ENCODE measurements around the gene KRTAP10-8.
A peak's percentile ranks its signal among the peaks of the same experiment; 100 is the strongest.
"Not testable (repeated sequence)": the region's sequence is repeated elsewhere in the genome, so short reads cannot be mapped to it uniquely, and the experiment has no call there.

Gene KRTAP10-8

DNA sequence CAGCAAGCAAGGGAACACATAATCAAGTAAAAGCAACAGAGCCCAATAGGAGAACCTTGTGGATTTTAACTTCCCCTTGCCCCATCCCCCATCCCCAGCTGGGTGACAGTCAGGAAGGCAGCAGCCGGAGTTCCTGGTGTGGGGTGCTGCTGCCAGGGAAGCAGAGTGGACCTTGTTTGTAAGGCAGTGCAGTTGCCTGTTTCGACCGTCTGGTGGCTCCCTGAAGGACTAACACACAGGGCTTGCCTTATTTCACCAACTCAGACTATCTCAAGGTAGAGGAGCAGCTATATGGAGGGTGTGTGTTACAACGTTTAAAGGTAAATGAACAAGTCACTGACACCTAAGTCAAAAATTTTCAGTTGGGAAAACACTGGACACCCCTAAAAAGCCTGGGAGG lies 6.6 kb downstream of the KRTAP10-8 start:
- no peak for DNase-seq (ENCODE audit: low read depth in 2 of 2)

DNA sequence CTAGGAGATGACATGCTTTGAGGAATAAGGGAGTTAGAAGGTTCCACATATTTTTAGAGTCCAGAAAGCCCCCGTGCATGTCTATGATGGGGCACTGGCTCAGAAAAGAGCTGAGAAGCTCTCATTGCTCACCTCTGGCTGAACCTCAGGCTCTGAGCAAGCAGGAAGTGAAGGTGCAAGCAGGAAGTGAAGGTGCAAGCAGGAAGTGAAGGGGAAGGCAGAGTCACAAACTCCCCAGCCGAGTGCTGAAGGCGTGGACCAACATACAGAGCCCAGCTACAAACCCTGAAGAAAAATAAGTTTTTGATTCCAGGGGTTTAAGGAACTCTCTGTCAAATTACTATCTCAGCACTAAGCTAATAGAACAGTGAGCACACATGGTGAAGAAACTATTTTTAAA lies 7.0 kb downstream of the KRTAP10-8 start:
- DNase-seq (ENCODE audit: low read depth in 2 of 2): peak; percentile 30 to 57

DNA sequence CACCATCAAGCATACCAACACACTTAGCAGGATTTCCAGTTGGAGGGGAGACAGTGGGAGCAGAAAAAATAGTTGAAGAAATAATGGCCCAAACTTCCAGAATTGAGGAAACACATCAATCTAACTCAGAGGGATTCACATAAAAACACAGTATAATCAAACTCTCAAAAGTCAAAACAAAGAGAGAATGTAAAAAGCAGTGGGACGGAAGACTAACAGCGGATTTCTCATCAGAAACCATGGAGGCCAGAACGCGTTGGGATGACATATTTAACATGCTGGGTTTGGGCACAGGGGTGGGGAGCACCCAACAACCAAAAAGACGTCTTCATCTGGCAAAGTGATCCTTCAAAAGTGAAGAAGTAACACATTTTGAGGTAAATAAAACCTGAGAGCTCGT lies 8.0 kb downstream of the KRTAP10-8 start:
- DNase-seq (ENCODE audit: low read depth in 2 of 2): no peak

DNA sequence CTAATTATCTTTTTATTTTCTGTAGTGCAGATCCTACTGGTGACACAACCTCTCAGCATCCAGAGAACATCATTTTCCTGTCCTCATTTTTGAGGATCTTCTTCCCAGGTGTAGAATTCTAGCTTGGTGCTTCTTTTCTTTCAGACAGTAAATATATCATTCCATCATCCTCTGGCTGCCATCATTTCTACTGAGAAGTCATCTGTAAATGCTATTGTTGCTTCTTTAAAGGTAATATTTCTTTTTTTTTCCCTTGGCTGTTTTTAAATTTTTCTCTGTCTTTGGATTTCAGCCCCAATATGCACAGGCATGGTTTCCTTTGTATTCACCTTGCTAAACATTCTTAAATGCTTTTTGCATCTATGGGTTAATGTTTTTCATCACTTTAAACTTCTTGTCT lies 11.7 kb downstream of the KRTAP10-8 start:
- DNase-seq (ENCODE audit: low read depth in 2 of 2): no peak

DNA sequence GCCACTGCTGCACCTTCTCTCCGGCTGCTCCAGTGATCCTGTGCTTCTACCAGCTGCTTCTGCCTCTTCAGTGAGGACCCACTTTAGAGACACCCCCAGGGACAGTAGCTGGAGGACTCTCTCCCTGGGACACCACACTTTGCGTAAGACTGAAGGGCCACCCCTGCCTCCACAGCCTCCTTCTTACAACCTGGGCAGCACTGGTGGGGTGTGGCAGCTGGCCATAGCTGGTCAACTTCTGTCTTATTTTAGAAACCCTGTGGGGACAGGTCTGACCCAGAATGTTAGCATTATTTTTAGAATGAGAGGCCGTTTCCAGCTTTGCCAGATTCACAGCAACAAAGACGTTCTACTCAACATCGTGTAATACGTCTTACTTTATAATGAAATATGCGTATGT lies 13.9 kb downstream of the KRTAP10-8 start:
- no peak for DNase-seq (ENCODE audit: low read depth in 2 of 2)

DNA sequence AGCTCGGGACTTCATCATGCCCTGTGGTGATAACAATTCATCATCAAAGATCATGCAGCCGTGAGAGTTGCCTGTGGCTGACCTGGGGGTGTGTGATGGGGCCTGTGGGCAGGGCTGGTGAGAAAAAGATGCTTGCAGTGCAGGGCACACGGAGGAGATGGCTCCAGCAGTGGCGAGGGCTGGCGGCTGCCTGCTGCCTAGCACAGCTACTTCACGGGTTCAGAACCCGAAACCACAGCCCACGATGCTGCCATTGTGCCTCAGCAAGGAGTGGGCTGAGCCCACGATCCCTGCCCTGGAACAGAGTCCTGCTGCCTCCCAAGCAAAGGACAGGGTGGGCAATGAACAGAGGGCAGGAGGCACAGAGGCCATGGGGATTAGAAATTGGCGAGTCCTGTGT lies 14.4 kb downstream of the KRTAP10-8 start:
- no peak for DNase-seq (ENCODE audit: low read depth in 2 of 2)

DNA sequence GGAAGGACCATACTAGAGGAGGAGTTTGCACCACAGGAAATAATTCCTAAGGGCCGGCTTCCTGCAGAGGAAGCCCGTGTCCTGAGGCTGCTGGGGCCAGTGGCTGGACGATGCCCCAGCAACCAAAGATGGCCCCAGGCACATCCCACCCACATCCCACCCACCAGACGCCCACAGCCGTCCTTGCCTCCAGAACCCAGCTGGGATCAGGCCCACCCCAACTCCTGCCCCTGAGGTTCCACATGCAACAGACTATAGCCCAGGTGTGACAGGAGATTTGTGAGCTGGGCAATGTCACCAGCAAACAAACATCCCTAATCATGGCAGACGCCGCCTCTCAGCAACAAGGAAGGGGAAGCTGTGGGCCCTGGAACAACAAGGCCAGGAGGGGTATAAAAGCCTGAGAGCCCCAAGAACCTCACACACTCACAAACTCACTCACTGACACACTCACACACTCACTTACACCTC lies 14.8 kb downstream of the KRTAP10-8 start, which contains the start of gene KRTAP10-9:
KRTAP10-9 (plus strand) TSS at position 421 of the 471 bp plus-strand sequence. CDS start 79 bp downstream, outside the sequence.
- no peak for DNase-seq (ENCODE audit: low read depth in 2 of 2)

DNA sequence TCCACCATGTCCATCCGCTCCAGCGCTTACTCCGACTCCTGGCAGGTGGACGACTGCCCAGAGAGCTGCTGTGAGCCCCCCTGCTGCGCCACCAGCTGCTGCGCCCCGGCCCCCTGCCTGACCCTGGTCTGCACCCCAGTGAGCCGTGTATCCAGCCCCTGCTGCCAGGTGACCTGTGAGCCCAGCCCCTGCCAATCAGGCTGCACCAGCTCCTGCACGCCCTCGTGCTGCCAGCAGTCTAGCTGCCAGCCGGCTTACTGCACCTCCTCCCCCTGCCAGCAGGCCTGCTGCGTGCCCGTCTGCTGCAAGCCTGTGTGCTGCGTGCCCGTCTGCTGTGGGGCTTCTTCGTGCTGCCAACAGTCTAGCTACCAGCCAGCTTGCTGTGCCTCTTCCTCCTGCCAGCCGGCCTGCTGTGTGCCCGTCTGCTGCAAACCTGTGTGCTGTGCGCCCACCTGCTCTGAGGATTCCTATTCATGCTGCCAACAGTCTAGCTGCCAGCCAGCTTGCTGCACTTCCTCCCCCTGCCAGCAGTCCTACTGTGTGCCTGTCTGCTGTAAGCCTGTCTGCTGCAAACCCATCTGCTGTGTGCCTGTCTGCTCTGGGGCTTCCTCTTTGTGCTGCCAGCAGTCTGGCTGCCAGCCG lies 15.4 kb downstream of the KRTAP10-8 start:
- not testable (repeated sequence) for DNase-seq (ENCODE audit: low read depth in 2 of 2)

DNA sequence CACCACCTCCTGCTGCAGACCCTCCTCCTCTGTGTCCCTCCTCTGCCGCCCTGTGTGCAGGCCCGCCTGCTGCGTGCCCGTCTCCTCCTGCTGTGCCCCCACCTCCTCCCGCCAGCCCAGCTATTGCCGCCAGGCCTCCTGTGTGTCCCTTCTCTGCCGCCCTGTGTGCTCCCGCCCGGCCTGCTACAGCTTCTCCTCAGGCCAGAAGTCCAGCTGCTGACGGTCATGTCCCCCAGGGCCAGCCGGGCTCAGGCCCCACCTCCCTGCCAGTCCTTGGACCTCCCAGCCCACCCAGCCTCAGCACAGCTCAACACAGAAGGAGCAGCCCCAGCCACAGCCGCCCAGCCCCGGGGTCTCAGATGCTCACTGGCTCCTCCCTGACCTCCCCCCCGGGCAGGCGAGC lies 16.0 kb downstream of the KRTAP10-8 start:
- not testable (repeated sequence) for DNase-seq (ENCODE audit: low read depth in 2 of 2)

DNA sequence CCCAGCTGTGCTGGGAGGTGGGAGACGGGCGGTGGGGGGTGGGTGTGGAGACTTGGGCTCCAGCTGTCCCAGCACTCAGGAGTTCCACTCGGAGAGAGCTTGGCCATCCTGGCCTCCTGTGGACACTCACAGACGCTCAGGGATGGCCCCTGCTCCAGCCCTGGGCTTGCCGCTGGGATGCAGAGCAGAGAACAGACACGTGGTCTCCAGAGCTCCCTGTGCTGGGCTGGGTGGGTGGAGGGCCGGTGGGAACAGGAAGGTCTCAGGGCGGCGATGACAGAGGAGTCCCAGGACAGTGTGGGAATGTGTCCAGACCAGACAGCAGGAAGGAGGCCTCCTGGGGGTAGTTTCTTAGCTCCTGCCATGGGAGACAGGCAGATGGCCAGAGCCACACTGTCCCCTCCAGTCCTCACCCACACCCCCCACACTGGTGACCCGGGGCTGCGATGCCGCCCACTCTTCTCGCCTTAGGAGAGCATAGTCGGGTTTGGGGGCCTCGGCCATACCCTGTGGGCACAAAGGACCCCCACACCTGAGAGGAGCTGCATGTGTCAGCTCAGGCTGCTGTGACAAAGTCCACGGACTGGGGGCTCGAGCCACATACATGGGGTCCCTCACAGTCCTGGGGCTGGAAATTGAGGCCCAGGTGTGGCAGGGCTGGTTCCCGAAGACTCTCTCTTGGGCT lies 17.0 kb downstream of the KRTAP10-8 start:
- DNase-seq (ENCODE audit: low read depth in 2 of 2): no peak

DNA sequence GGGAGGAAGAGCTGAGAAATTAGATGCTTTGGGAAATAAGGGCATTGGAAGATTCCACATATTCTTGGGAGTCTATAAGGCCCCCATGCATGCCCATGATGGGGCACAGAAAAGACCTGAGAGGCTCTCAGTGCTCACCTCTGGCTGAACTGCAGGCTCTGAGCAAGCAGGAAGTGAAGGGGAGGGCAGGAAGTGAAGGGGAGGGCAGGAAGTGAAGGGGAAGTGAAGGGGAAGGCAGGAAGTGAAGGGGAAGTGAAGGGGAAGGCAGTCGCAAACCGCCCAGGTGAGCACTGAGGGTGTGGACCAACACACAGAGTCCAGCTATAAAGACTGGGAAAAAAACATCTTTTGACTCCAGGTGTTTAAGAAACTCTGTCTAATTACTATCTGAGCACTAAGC lies 18.6 kb downstream of the KRTAP10-8 start:
- DNase-seq (ENCODE audit: low read depth in 2 of 2): no peak

DNA sequence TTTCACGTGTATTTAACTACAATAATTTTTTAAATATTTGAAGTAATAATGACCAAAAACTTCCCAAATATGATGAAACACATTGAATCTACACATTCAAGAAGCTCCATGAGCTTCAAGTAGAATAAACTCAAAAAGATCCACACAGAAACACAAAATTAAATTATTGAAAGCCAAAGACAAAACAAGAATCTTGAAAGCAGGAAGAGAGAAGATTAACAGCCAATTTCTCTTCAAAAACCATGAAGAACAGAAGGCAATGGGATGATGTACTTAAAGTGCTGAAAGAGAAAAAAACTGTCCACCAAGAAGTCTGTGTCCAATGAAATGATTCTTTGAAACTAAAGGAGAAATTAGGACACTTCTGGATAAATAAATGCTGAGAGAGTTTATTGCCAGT lies 20.2 kb downstream of the KRTAP10-8 start:
- no peak for DNase-seq (ENCODE audit: low read depth in 2 of 2)

DNA sequence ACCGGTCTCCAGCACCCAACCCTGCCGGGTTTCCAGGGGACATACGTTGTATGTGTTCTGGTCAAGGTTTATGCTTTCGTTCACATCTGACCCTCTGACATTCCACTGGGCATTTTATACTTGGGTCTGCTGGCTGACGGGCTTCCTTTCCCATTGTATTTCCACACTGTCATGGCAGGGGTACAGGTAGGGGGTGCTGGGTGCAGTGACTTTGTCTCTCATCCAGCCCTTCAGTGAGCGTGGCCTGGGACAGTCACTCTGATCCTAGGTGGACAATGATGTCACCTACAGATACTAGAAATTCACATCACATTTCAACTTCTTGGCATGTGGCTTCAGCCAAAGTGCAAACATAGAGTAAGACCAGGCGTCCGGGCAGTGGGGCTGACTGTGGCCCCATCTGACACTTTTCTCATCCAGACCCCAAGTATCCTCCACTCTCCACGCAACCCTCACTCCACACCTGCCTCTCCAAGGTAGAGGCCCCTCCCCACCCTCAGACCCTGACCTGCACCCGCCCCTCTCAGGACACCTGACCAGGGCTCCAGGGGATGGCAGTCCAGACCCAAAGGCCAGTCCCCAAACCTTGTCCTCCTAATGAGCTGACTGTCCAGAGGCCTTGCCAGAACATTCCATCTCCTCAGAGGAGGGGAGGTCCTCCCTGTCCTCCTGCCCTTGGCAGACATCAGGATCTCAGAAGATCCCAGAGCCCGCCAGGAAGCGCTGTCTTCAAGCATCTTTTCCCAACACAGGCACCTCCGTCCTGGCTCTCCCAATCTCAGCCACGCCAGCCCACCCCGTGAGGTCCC lies 24.5 kb downstream of the KRTAP10-8 start:
- DNase-seq (ENCODE audit: low read depth in 2 of 2): no peak

DNA sequence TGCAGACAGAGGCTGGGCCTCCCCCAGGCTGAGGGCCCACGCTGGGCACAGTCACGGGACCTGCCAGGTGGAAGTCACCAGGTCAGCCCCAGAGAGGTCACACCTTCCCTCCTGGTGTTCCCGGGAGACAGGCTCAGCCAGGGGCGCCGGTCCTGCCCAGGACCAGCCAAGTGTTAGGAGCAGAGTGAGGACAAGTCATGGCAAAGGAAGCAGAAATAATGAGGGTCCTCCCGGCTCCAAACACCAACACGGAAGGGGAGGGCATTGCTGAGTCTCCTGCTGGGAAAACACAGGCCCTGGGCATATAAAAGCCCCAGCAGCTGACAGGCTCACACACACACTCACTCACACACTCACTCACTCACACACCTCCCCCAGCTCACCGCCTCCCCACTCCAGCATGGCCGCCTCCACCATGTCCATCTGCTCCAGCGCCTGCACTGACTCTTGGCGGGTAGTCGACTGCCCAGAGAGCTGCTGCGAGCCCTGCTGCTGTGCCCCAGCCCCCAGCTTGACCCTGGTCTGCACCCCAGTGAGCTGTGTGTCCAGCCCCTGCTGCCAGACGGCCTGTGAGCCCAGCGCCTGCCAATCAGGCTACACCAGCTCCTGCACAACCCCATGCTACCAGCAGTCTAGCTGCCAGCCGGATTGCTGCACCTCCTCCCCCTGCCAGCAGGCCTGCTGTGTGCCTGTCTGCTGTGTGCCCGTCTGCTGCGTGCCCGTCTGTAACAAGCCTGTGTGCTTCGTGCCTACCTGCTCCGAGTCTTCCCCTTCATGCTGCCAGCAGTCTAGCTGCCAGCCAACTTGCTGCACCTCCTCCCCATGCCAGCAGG lies 25.4 kb downstream of the KRTAP10-8 start, which contains the start of gene KRTAP10-10:
KRTAP10-10 (plus strand) TSS at position 339 of the 833 bp plus-strand sequence; CDS start at position 401, 62 bp downstream.
- DNase-seq (ENCODE audit: low read depth in 2 of 2): no peak

DNA sequence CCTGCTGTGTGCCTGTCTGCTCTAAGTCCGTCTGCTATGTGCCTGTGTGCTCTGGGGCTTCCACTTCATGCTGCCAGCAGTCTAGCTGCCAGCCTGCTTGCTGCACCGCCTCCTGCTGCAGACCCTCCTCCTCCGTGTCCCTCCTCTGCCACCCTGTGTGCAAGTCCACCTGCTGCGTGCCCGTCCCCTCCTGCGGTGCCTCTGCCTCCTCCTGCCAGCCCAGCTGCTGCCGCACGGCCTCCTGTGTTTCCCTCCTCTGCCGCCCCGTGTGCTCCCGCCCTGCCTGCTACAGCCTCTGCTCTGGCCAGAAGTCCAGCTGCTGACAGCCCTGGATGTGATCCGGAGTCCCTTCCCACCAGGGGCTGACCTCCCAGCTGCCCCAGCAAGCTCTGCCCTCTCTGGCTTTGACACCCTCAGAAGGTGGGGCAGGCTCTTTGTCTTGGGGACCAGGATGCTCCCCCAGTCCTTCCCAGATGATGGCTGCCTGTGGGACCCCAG lies 26.0 kb downstream of the KRTAP10-8 start:
- DNase-seq (ENCODE audit: low read depth in 2 of 2): not testable (repeated sequence)

DNA sequence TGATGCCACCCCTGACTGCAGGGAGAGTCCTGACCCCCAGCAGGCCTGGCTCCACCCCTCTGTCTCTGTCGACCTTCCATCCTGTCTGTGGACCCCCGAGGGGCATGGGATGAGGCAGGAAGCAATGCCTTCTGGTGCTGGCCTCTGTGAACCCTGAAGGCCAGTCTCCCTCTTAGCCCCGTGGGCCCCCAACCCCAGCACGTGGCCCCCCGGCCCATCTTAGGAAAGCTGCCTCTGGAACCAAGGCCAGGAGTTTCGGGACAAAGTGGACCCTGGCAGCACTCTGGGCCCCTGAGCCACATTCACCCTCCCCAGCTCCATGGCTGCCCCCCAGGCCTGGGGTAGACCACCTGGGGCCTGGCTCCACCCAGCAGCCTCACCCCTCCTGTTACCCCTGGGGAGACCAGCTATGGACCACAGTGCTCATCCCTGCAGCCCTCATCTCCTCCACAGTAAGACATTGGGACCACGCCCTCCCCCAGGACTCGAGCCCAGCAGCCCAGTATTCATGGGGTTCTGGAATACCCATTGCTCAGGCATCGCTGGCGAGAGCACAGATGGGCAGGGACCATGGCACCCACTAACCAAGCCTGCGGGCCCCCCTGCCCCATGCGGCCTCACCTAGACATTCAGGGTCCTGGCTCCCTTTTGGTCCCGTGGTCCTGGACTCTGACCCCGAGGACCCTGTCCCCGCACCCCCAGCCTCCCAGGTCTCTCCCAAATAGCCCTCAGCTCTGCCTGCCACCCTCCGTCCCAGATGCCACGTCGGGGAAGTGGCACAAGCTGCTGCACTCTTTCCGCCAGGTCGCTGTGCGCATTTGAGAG lies 26.8 kb downstream of the KRTAP10-8 start:
- not testable (repeated sequence) for DNase-seq (ENCODE audit: low read depth in 2 of 2)

DNA sequence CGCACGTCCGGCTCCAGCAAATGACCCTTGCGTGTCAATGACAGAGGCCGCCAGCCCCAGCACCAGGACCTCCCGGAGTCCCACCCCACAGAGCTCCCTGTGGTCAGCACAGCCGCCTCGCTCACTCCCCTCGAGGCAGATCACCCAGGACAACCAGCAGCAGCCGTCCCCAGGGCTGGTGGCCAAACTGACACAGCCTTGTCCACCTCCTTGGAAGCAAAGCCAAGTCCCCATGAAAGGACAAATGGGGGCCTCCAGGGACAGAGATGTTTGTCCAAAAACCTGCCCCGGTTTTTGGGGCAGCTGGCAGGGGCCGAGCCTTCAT lies 27.4 kb downstream of the KRTAP10-8 start:
- no peak for DNase-seq (ENCODE audit: low read depth in 2 of 2)

DNA sequence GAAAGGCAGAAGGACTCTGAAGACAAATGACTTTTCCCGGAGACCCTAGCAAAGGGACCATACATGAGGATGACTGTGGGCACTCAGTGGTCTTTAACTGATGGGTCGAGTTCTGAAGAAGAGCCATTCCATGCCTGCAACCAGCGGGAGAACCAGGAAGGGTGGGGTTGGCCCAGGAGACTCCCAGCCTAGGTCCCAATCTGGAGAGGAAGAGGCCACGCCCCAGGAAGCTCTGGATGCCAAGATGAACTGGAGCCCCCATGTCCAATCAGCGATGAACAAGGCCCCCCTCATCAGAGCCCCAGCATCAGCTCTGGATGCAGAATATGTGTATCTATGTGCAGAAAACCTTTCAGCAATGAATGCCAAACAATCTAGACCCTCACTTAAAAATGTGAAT lies 28.9 kb downstream of the KRTAP10-8 start:
- DNase-seq (ENCODE audit: low read depth in 2 of 2): no peak

DNA sequence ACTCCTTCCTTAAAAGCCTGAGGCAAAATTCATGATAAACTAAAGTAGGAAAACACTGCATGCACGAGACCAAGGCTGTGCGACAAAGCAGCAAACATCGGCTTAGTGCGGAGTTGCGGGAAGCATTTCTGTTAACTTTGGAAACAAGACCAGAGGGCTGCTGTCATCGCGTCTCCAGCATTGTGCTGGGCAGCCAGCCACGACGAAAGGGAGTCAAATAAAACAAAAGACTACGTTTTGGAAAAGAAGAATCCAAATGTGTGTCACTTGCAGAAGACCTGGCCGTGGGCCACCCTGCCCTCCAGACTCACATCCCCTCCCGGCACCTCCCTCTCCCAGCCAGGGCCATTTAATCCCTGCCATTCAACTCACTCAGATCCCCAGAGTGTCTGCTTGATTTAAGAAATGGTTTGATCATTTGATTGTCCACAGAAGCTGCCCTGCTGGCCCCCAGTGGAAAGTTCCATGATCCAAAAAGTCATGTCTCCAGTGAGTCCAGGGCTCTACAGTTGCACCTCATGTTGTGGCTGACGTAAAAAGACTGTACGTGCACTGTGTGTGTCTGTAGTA lies 31.9 kb downstream of the KRTAP10-8 start:
- no peak for DNase-seq (ENCODE audit: low read depth in 2 of 2)

DNA sequence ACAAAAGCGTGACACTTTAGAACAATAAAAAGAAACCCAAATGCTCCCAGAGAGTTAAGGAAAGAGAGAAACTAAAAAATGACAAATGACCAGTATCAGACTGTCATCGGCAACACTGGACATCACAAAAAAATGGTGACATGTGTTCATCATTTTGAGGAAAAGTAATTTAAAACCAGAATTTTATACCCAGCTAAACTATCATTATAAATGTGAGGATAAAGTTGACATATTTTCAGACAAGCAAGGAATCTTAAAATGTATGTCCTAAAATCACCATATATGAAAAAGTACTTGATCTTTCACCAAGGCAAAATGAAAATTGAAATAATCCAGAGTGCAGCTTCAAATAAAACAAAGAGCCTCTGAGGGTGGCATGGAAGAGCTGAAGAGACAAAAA lies 33.0 kb downstream of the KRTAP10-8 start:
- DNase-seq (ENCODE audit: low read depth in 2 of 2): no peak

All from activated CD8-positive, alpha-beta memory T cell treated with anti-CD3 and anti-CD28 coated beads for 4 hours (primary cell).